A549 (cell line): ENCODE results near the gene RGS6. TPM values are rescaled to one million over a fixed set of nuclear protein-coding genes. Genes with fewer than 3 reads are reported as not detected.

Experiments used
- ATAC-seq, 2 experiments: fragments of 200-7000 bp in 1 of 2; fragments of >200 bp in 1 of 2; cut with Nextera tagmentation in 1 of 2; cut with Tn5 transposase in 1 of 2; 3 replicates each; pipeline versions ENCODE4 v1.8.0 to v1.9.1; 2018 to 2020; ENCODE audit warnings: mild to moderate bottlenecking in 1 of 2, moderate library complexity in 1 of 2
- CTCF ChIA-PET: fragments of 300-600 bp; sonication (Branson Sonifier 250); formaldehyde crosslinking; extraction: SDS; loops from one replicate; lab custom pipeline; 2021; ENCODE audit warnings: antibody characterized with exemption, inconsistent platforms; lab: Yijun Ruan, JAX
- POLR2A ChIA-PET: fragments of 350-600 bp; formaldehyde crosslinking; extraction: SDS; loops from one replicate; lab custom pipeline; 2021; ENCODE audit warnings: antibody characterized with exemption, inconsistent platforms; lab: Yijun Ruan, JAX
- DNase-seq, 2 experiments: peaks; one replicate each; pipeline versions ENCODE4 v3.0.0 to v3.0.0-alpha.2; 2011 to 2016; ENCODE audit warnings: low read depth in 1 of 2, low spot score in 1 of 2
- FAIRE-seq: peaks from 2 replicates; lab custom pipeline; 2011; peaks lifted over from hg19 to GRCh38; lab: Jason Lieb, UNC
- H3K27ac ChIP-seq, 2 experiments: fragments of >200 bp; sonication (Bioruptor Twin); formaldehyde crosslinking; 3 replicates each; pipeline ENCODE4 v1.5.1; 2016 to 2017
- H3K4me1 ChIP-seq: fragments of >200 bp; sonication (Bioruptor Twin); formaldehyde crosslinking; 3 replicates; pipeline ENCODE4 v1.6.1; 2016
- H3K4me2 ChIP-seq: fragments of >200 bp; sonication (Bioruptor Twin); formaldehyde crosslinking; 3 replicates; pipeline ENCODE4 v1.6.1; 2016
- H3K4me3 ChIP-seq: fragments of >200 bp; sonication (Bioruptor Twin); formaldehyde crosslinking; 3 replicates; pipeline ENCODE4 v1.5.1; 2016
- H3K9me3 ChIP-seq: fragments of >200 bp; sonication (Bioruptor Twin); formaldehyde crosslinking; 3 replicates; pipeline ENCODE4 v1.6.1; 2016
- CBX2 ChIP-seq: fragments of 200-600 bp; sonication (generic); IDR thresholded peaks from 2 replicates; pipeline ENCODE4 v1.6.1; 2016; ENCODE audit warnings: low read depth, mild to moderate bottlenecking, borderline replicate concordance
- CBX8 ChIP-seq: fragments of 200-600 bp; sonication (generic); IDR thresholded peaks from 2 replicates; pipeline ENCODE4 v1.6.1; 2016
- EHF ChIP-seq: fragments of 250-450 bp; sonication (Bioruptor Pico); IDR thresholded peaks from 2 replicates; pipeline ENCODE4 v1.5.0; 2020; ENCODE audit warnings: mild to moderate bottlenecking
- EP300 ChIP-seq, 2 experiments: fragments of >200 bp; sonication (Bioruptor Twin); formaldehyde crosslinking; IDR thresholded peaks; 2 replicates in 1 of 2; 3 replicates in 1 of 2; pipeline ENCODE4 v1.6.1; 2016 to 2017
- ESRRA ChIP-seq: fragments of 150-350 bp; IDR thresholded peaks from 2 replicates; pipeline ENCODE4 v1.6.1; 2014; ENCODE audit warnings: mild to moderate bottlenecking, low read length, borderline replicate concordance
- FOSB ChIP-seq: fragments of 250-450 bp; sonication (Bioruptor Pico); IDR thresholded peaks from 2 replicates; pipeline ENCODE4 v1.5.0; 2020; ENCODE audit warnings: mild to moderate bottlenecking, moderate library complexity
- FOSL2 ChIP-seq, 2 experiments: fragments of 450-650 bp in 1 of 2; fragments of >200 bp in 1 of 2; sonication (Bioruptor Twin) in 1 of 2; formaldehyde crosslinking; IDR thresholded peaks; 2 replicates each; pipeline versions ENCODE4 v1.5.0 to v1.6.1; 2016 to 2020; ENCODE audit warnings: mild to moderate bottlenecking in 1 of 2, moderate library complexity in 1 of 2
- GATA3 ChIP-seq: IDR thresholded peaks from 2 replicates; pipeline ENCODE4 v1.6.1; 2012; ENCODE audit warnings: borderline replicate concordance
- HEYL ChIP-seq: fragments of 250-450 bp; sonication (Bioruptor Pico); IDR thresholded peaks from 2 replicates; pipeline ENCODE4 v1.8.0; 2021; ENCODE audit warnings: mild to moderate bottlenecking, moderate library complexity
- HOXA7 ChIP-seq: fragments of 250-450 bp; sonication (Bioruptor Pico); IDR thresholded peaks from 2 replicates; pipeline ENCODE4 v1.5.0; 2020; ENCODE audit warnings: mild to moderate bottlenecking, moderate library complexity
- HOXB13 ChIP-seq: fragments of 250-450 bp; sonication (Bioruptor Pico); IDR thresholded peaks from 2 replicates; pipeline ENCODE4 v1.5.0; 2020; ENCODE audit warnings: low read depth, mild to moderate bottlenecking, moderate library complexity
- JUN ChIP-seq, 2 experiments: fragments of >200 bp; sonication (Bioruptor Twin); formaldehyde crosslinking; IDR thresholded peaks; 2 replicates in 1 of 2; 3 replicates in 1 of 2; pipeline ENCODE4 v1.6.1; 2016 to 2017
- MAFK ChIP-seq: fragments of 450-650 bp; IDR thresholded peaks from 2 replicates; pipeline ENCODE4 v1.6.1; 2014; ENCODE audit not compliant: partially characterized antibody
- NPAS2 ChIP-seq: fragments of 250-450 bp; sonication (Bioruptor Pico); IDR thresholded peaks from 2 replicates; pipeline ENCODE4 v1.8.0; 2022; ENCODE audit warnings: mild to moderate bottlenecking, moderate library complexity, borderline replicate concordance
- RAD21 ChIP-seq, 2 experiments: fragments of >200 bp in 1 of 2; sonication (Bioruptor Twin) in 1 of 2; formaldehyde crosslinking in 1 of 2; IDR thresholded peaks in 1 of 2; conservative IDR thresholded peaks in 1 of 2; 2 replicates in 1 of 2; 3 replicates in 1 of 2; pipeline ENCODE4 v1.6.1; 2012 to 2018; ENCODE audit warnings: inconsistent platforms in 1 of 2
- RARB ChIP-seq: fragments of 250-450 bp; sonication (Bioruptor Pico); IDR thresholded peaks from 2 replicates; pipeline ENCODE4 v1.8.0; 2021; ENCODE audit warnings: mild to moderate bottlenecking, moderate library complexity
- SMC3 ChIP-seq: fragments of >200 bp; sonication (Bioruptor Twin); formaldehyde crosslinking; IDR thresholded peaks from 3 replicates; pipeline ENCODE4 v1.6.1; 2018; ENCODE audit warnings: inconsistent platforms
- SREBF2 ChIP-seq: fragments of 450-650 bp; IDR thresholded peaks from 2 replicates; pipeline ENCODE4 v1.6.1; 2014; ENCODE audit warnings: mild to moderate bottlenecking, moderate library complexity
- TP53 ChIP-seq: fragments of 250-450 bp; sonication (Bioruptor Pico); IDR thresholded peaks from 2 replicates; pipeline ENCODE4 v1.5.0; 2021; ENCODE audit warnings: mild to moderate bottlenecking, moderate library complexity
- ZC3H11A ChIP-seq: fragments of 450-650 bp; IDR thresholded peaks from 2 replicates; pipeline ENCODE4 v1.6.1; 2014; ENCODE audit warnings: antibody characterized with exemption, mild to moderate bottlenecking
- ZFP36 ChIP-seq: fragments of 450-650 bp; IDR thresholded peaks from 2 replicates; pipeline ENCODE4 v1.6.1; 2014; ENCODE audit warnings: borderline replicate concordance; ENCODE audit not compliant: partially characterized antibody
- WGBS: methylation state at CpG from one replicate; pipeline ENCODE4 v1.1.6; 2017; ENCODE audit errors: missing lambda C conversion rate; 5-methylcytosine and 5-hydroxymethylcytosine counted together
- polyA plus RNA-seq, 4 experiments: library from polyadenylated mRNA; depleted of rRNA in 3 of 4; stranded (reverse); fragments of >200 nt; fragmentation: RNase III in 1 of 4; extraction: RNeasy Plus Mini Kit Qiagen cat#74134 plus additional on column Dnase treatment in 1 of 4; gene quantifications; 2 replicates in 3 of 4; 3 replicates in 1 of 4; pipeline ENCODE4 v1.2.3, GENCODE V29; 2011 to 2017
- TF ChIP-seq, protein P1 (sequence below): IDR thresholded peaks from 2 replicates; pipeline ENCODE4 v1.6.1; 2012
- TF ChIP-seq, protein P2 (sequence below): fragments of >200 bp; sonication (Bioruptor Twin); formaldehyde crosslinking; IDR thresholded peaks from 3 replicates; pipeline ENCODE4 v1.5.1; 2016
- TF ChIP-seq, protein P3 (sequence below): fragments of 200-600 bp; sonication (generic); IDR thresholded peaks from 2 replicates; pipeline ENCODE4 v1.6.1; 2016; ENCODE audit warnings: antibody characterized with exemption, mild to moderate bottlenecking, moderate library complexity
- TF ChIP-seq, protein P4 (sequence below): fragments of >200 bp; sonication (Bioruptor Twin); formaldehyde crosslinking; IDR thresholded peaks from 3 replicates; pipeline ENCODE4 v1.6.1; 2016

RGS6 gene
- polyA plus RNA-seq, 2 of the 4 experiments (the other 2 are of a cell fraction) = not detected

DNA sequence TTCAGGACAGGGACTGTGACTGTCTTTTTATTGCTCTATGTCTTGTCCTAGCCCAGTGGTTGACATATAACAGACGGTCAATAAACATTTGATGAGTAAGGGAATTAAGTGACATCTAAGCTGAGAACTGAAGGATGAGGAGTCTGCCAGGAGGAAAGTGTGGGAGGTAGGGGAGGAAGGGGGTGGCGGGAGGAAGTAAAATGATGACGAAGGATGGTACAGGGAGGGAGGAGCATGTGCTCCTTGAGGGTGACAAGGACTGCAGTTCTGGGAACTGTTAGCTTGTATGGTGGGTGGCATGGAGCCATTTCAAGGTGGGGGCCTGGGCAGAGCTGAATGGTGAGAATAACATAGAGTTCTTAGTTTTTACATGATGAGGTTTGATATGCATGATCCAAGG lies 64.4 kb downstream of the RGS6 start:
- no peak for ATAC-seq
- no peak overlapping the region for H3K4me3 ChIP-seq
- FAIRE-seq = no peak
- DNase-seq = no peak
- ChIA-PET POLR2A (no interaction called here), CTCF (interaction anchor here (1.5 kb wide), 1 partner anchor 13 kb away, joined by 4 read pairs; no protein-coding TSS in a partner anchor)
- no peak overlapping the region for H3K27ac ChIP-seq
- no peaks in the 10 kb centered on the region for H3K9me3 ChIP-seq
- H3K4me2 ChIP-seq = no peak overlapping the region
- WGBS = 65% methylated on average over 3 of the region's 3 CpGs
- TF ChIP-seq CBX2 = no peak
- TF ChIP-seq SREBF2 = no peak
- TF ChIP-seq CBX8 = no peak
- TF ChIP-seq EP300 (IDR thresholded peaks at IDR 0.05) = no peak
- TF ChIP-seq SMC3 = no peak
- TF ChIP-seq HOXB13 (CRISPR knock-in tag) = no peak
- TF ChIP-seq JUN (IDR thresholded peaks at IDR 0.05) = no peak
- TF ChIP-seq ESRRA = no peak
- no peak for TF ChIP-seq TP53 (CRISPR knock-in tag)
- TF ChIP-seq RAD21 (conservative IDR thresholded peaks at IDR 0.05 in 1 of 2, IDR thresholded peaks at IDR 0.05 in 1 of 2) = no peak
- TF ChIP-seq EHF (CRISPR knock-in tag) = no peak
- TF ChIP-seq, protein P1, sequence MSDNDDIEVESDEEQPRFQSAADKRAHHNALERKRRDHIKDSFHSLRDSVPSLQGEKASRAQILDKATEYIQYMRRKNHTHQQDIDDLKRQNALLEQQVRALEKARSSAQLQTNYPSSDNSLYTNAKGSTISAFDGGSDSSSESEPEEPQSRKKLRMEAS = no peak
- no peak for TF ChIP-seq FOSL2 (IDR thresholded peaks at IDR 0.05)
- no peak for TF ChIP-seq FOSL2 (CRISPR knock-in tag; IDR thresholded peaks at IDR 0.05)
- no peak for TF ChIP-seq NPAS2 (CRISPR knock-in tag)
- TF ChIP-seq, protein P2, sequence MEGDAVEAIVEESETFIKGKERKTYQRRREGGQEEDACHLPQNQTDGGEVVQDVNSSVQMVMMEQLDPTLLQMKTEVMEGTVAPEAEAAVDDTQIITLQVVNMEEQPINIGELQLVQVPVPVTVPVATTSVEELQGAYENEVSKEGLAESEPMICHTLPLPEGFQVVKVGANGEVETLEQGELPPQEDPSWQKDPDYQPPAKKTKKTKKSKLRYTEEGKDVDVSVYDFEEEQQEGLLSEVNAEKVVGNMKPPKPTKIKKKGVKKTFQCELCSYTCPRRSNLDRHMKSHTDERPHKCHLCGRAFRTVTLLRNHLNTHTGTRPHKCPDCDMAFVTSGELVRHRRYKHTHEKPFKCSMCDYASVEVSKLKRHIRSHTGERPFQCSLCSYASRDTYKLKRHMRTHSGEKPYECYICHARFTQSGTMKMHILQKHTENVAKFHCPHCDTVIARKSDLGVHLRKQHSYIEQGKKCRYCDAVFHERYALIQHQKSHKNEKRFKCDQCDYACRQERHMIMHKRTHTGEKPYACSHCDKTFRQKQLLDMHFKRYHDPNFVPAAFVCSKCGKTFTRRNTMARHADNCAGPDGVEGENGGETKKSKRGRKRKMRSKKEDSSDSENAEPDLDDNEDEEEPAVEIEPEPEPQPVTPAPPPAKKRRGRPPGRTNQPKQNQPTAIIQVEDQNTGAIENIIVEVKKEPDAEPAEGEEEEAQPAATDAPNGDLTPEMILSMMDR = no peak
- TF ChIP-seq MAFK = no peak
- no peak for TF ChIP-seq RARB (CRISPR knock-in tag)
- TF ChIP-seq, protein P3, sequence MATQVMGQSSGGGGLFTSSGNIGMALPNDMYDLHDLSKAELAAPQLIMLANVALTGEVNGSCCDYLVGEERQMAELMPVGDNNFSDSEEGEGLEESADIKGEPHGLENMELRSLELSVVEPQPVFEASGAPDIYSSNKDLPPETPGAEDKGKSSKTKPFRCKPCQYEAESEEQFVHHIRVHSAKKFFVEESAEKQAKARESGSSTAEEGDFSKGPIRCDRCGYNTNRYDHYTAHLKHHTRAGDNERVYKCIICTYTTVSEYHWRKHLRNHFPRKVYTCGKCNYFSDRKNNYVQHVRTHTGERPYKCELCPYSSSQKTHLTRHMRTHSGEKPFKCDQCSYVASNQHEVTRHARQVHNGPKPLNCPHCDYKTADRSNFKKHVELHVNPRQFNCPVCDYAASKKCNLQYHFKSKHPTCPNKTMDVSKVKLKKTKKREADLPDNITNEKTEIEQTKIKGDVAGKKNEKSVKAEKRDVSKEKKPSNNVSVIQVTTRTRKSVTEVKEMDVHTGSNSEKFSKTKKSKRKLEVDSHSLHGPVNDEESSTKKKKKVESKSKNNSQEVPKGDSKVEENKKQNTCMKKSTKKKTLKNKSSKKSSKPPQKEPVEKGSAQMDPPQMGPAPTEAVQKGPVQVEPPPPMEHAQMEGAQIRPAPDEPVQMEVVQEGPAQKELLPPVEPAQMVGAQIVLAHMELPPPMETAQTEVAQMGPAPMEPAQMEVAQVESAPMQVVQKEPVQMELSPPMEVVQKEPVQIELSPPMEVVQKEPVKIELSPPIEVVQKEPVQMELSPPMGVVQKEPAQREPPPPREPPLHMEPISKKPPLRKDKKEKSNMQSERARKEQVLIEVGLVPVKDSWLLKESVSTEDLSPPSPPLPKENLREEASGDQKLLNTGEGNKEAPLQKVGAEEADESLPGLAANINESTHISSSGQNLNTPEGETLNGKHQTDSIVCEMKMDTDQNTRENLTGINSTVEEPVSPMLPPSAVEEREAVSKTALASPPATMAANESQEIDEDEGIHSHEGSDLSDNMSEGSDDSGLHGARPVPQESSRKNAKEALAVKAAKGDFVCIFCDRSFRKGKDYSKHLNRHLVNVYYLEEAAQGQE = no peak
- no peak for TF ChIP-seq GATA3
- TF ChIP-seq HEYL = no peak
- no peaks in the 10 kb centered on the region for H3K4me1 ChIP-seq

DNA sequence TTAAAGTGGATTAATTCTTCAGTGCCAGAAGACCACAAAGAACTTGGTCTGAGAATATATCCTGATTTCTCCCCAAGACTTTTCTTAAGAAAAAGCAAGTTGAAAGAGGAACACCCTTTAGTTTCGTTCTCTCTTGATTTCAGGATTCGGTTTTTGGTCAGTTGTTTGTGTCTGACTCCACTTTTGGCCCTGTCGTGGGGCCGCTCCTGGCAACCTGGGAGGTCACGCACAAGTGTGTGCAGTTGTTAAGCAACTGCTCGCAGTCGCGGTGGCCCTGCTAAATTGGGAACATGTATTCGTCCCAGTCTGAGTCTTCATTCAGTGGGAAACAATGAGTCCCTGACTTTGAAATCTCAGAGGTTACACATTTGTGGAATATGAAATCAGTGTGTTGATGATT lies 68.7 kb downstream of the RGS6 start:
- Histone ChIP-seq H3K27ac (no peak overlapping the region), H3K4me3 (no peak overlapping the region), H3K9me3 (no peaks in the 10 kb centered on the region), H3K4me1 (no peaks in the 10 kb centered on the region), H3K4me2 (no peak overlapping the region)
- no peak for DNase-seq
- FAIRE-seq = no peak
- WGBS = 35% methylated on average over 9 of the region's 9 CpGs
- POLR2A ChIA-PET = no interaction called here
- CTCF ChIA-PET = no interaction called here
- no peak for ATAC-seq
- TF ChIP-seq, protein P4, sequence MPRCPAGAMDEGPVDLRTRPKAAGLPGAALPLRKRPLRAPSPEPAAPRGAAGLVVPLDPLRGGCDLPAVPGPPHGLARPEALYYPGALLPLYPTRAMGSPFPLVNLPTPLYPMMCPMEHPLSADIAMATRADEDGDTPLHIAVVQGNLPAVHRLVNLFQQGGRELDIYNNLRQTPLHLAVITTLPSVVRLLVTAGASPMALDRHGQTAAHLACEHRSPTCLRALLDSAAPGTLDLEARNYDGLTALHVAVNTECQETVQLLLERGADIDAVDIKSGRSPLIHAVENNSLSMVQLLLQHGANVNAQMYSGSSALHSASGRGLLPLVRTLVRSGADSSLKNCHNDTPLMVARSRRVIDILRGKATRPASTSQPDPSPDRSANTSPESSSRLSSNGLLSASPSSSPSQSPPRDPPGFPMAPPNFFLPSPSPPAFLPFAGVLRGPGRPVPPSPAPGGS = no peak
- no peak for TF ChIP-seq HOXA7
- TF ChIP-seq ZC3H11A = no peak
- TF ChIP-seq ZFP36 = no peak
- no peak for TF ChIP-seq MAFK
- TF ChIP-seq FOSB (CRISPR knock-in tag) = no peak
- TF ChIP-seq CBX2 = no peak
